Measurements from ENCODE around the gene TIMP2. TPM values are rescaled to one million over a fixed set of nuclear protein-coding genes. Genes with fewer than 3 reads are reported as not detected.
A peak's percentile ranks its signal among the peaks of the same experiment; 100 is the strongest.
"Not testable (repeated sequence)": the region's sequence is repeated elsewhere in the genome, so short reads cannot be mapped to it uniquely, and the experiment has no call there.

The TIMP2 gene
- total RNA-seq, 1 donor from 2014 or later, result 1,096 TPM

DNA sequence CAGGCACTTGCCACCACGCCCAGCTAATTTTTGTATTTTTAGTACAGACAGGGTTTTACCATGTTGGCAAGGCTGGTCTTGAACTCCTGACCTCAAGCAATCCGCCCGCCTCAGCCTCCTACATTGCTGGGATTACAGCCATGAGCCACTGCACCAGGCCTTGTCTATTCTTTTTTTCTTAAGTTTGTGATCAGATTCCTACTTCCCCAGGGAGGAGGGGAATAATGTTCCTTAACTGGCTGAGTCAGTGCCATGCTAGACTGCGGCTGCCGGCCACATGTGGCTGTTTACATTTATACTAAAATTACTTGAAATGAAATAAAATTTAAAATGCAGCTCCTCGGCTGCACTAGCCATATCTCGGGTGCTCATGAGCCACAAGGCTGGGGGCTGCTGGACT lies 56.8 kb downstream of the TIMP2 start:
- TF ChIP-seq, protein P1, sequence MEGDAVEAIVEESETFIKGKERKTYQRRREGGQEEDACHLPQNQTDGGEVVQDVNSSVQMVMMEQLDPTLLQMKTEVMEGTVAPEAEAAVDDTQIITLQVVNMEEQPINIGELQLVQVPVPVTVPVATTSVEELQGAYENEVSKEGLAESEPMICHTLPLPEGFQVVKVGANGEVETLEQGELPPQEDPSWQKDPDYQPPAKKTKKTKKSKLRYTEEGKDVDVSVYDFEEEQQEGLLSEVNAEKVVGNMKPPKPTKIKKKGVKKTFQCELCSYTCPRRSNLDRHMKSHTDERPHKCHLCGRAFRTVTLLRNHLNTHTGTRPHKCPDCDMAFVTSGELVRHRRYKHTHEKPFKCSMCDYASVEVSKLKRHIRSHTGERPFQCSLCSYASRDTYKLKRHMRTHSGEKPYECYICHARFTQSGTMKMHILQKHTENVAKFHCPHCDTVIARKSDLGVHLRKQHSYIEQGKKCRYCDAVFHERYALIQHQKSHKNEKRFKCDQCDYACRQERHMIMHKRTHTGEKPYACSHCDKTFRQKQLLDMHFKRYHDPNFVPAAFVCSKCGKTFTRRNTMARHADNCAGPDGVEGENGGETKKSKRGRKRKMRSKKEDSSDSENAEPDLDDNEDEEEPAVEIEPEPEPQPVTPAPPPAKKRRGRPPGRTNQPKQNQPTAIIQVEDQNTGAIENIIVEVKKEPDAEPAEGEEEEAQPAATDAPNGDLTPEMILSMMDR (IDR thresholded peaks at IDR 0.05), result no peak
- Mint-ChIP-seq H3K4me1 (ENCODE audit: unreplicated experiment) (peaks cover 54% of the 10 kb centered on the region), H3K4me3 (ENCODE audit: unreplicated experiment) (peak overlapping the region; percentile 39), H3K27me3 (ENCODE audit: unreplicated experiment) (no peaks in the 10 kb centered on the region), H3K27ac (ENCODE audit: unreplicated experiment) (peak overlapping the region; percentile 94), H3K9me3 (ENCODE audit: unreplicated experiment) (no peaks in the 10 kb centered on the region), H3K36me3 (ENCODE audit: unreplicated experiment) (peaks cover 45% of the 10 kb centered on the region)
- no peak for DNase-seq (ENCODE audit: extremely low spot score, unreplicated experiment)

DNA sequence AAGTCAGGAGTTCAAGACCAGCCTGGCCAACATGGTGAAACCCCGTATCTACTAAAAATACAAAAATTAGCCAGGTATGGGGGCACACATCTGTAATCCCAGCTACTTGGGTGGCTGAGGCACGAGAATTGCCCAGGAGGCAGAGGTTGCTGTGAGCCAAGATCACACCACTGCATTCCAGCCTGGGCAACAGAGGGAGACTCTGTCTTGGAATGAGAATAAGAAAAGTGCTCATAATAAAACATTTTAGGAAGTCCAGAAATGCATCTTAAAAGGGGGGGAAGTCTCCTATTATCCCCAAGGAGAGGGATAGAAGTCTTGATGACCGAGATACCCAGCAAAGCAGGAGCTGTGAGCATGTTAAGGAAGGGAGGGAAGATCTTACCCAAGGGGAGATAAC lies 58.1 kb downstream of the TIMP2 start:
- H3K27ac Mint-ChIP-seq (ENCODE audit: unreplicated experiment), result peak overlapping the region; percentile 94
- not testable (repeated sequence) for H3K27me3 Mint-ChIP-seq (ENCODE audit: unreplicated experiment); H3K9me3 Mint-ChIP-seq (ENCODE audit: unreplicated experiment); DNase-seq (ENCODE audit: extremely low spot score, unreplicated experiment); H3K4me3 Mint-ChIP-seq (ENCODE audit: unreplicated experiment)
- peaks cover 41% of the 10 kb centered on the region for H3K36me3 Mint-ChIP-seq (ENCODE audit: unreplicated experiment)
- H3K4me1 Mint-ChIP-seq (ENCODE audit: unreplicated experiment), result peaks cover 59% of the 10 kb centered on the region

DNA sequence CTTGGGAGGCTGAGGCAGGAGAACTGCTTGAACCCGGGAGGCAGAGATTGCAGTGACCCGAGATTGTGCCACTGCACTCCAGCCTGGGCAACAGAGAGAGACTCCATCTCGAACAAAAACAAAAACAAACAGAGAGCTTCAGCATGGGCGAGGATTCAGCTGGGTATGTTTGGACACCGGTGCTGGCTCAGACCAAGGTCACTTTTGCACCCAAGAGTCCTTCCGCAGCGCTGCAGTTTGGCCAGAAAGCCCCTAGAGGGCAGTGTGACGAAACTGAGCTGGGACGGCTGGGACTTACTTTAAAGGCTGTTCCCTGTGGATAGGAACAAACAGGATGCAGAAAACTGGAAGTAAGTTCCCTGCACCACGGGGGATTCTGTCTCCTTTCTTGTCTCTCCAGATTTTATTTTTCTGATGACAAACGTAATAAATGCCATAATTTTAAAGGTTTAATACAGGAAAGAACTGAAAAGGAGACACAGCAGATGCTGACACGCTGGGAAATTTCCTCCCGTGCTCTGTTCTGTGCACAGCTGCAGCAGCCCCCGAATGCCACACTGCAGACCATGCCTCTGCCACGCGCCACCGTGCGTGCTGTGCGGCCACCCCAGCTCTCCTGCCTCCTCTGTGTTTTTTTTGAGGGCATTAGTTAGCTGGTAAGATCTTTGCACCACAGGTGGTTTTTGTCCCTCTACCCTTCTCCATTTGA lies 59.4 kb downstream of the TIMP2 start:
- Mint-ChIP-seq H3K36me3 (ENCODE audit: unreplicated experiment) (peaks cover 40% of the 10 kb centered on the region), H3K27me3 (ENCODE audit: unreplicated experiment) (no peaks in the 10 kb centered on the region), H3K4me3 (ENCODE audit: unreplicated experiment) (no peak overlapping the region), H3K9me3 (ENCODE audit: unreplicated experiment) (no peaks in the 10 kb centered on the region), H3K4me1 (ENCODE audit: unreplicated experiment) (peaks cover 70% of the 10 kb centered on the region), H3K27ac (ENCODE audit: unreplicated experiment) (peak overlapping the region; percentile 49)
- DNase-seq (ENCODE audit: extremely low spot score, unreplicated experiment), result peak; percentile 94
- TF ChIP-seq, protein P1 (IDR thresholded peaks at IDR 0.05), result peak; percentile 93

DNA sequence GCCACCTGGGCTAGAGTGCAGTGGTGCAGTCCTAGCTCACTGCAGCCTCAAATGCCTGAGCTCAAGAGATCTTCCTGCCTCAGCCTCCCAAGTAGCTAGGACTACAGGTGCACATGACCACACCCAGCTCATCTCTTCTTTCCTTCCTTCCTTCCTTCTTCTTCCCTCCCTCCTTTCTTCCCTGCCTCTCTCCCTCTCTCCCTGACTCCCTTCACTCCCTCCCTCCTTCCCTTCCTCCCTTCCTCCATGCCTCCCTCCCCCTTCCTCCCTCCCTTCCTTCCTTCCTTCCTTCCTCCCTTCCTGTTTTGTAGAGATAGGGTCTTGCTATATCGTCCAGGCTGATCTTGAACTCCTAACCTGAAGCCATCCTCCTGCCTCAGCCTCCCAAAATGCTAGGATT lies 61.1 kb downstream of the TIMP2 start:
- Mint-ChIP-seq H3K4me3 (ENCODE audit: unreplicated experiment) (no peak overlapping the region), H3K27ac (ENCODE audit: unreplicated experiment) (peak overlapping the region; percentile 83), H3K36me3 (ENCODE audit: unreplicated experiment) (peaks cover 29% of the 10 kb centered on the region), H3K27me3 (ENCODE audit: unreplicated experiment) (no peaks in the 10 kb centered on the region), H3K9me3 (ENCODE audit: unreplicated experiment) (no peaks in the 10 kb centered on the region), H3K4me1 (ENCODE audit: unreplicated experiment) (peaks cover 64% of the 10 kb centered on the region)
- no peak for DNase-seq (ENCODE audit: extremely low spot score, unreplicated experiment)
- TF ChIP-seq, protein P1 (IDR thresholded peaks at IDR 0.05), result no peak

DNA sequence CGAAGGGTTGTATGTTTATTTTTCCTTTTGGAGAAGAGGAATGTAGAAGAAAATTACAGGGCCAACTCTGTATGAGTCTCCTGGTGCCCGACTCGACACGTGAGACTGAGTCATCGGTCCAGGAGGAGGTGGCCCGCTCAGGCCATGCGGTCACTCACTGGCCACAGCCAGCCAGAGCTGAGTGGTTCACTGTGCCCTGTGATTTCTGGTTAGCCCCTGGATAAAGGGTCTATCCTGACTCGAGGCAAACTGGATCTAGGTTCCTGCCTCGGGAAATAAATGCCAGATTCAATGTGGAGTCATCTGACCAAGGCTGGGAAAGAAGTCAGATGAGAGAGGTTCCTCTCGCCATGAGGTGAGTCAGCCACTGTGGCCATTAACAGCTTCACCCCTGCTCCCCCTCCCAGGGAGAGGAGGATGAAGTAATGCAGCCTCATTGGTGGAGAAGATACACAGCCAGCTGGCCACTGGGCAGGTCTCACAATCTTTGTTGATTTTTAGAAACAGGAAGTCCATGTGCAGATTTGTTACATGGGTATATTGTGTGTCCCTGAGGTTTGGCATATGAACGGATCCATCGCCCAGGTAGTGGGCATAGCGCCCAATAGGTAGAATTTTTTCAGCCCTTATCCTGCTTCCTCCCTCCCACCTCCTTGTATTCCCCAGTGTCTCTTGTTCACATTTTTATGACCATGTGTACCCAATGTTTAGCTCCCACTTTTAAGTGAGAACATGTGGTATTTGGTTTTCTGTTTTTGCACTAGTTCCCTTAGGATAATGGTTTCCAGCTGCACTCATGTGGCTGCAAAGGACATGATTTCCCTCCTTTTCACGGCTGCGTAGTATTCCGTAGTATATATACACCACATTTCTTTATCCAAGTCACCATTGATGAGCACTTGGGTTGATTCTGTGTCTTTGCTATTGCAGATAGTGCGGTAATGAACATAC lies 62.8 kb downstream of the TIMP2 start:
- TF ChIP-seq, protein P1 (IDR thresholded peaks at IDR 0.05), result no peak
- Mint-ChIP-seq H3K27me3 (ENCODE audit: unreplicated experiment) (no peaks in the 10 kb centered on the region), H3K27ac (ENCODE audit: unreplicated experiment) (peak overlapping the region; percentile 99), H3K4me1 (ENCODE audit: unreplicated experiment) (peaks cover 46% of the 10 kb centered on the region), H3K9me3 (ENCODE audit: unreplicated experiment) (no peaks in the 10 kb centered on the region), H3K36me3 (ENCODE audit: unreplicated experiment) (peaks cover 21% of the 10 kb centered on the region), H3K4me3 (ENCODE audit: unreplicated experiment) (peak overlapping the region; percentile 50)
- DNase-seq (ENCODE audit: extremely low spot score, unreplicated experiment), result peak; percentile 94
